WTC11 (cell line): ENCODE results near the gene ARGFX. TPM values are rescaled to one million over a fixed set of nuclear protein-coding genes. Genes with fewer than 3 reads are reported as not detected.

Source experiments
- ATAC-seq: fragments of 200-7000 bp; cut with Tn5 transposase; 2 replicates; pipeline ENCODE4 v1.10.0; 2021; ENCODE audit warnings: mild to moderate bottlenecking, moderate library complexity
- CTCF ChIA-PET: fragments of 300-600 bp; sonication (Branson Sonifier 250); formaldehyde crosslinking; loops from one replicate; lab custom pipeline; 2021; ENCODE audit warnings: antibody characterized with exemption; lab: Charles Lee
- POLR2A ChIA-PET: fragments of 350-600 bp; sonication (Branson Sonifier 250); formaldehyde crosslinking; loops from one replicate; lab custom pipeline; 2021; ENCODE audit warnings: antibody characterized with exemption; lab: Charles Lee
- DNase-seq: peaks from one replicate; pipeline ENCODE4 v3.0.0; 2021; ENCODE audit warnings: low spot score
- H3K27ac Mint-ChIP-seq: 2 replicates; pipeline ENCODE4 v1.8.0; 2021; ENCODE audit warnings: mixed read lengths
- H3K27me3 Mint-ChIP-seq: 2 replicates; pipeline ENCODE4 v1.8.0; 2021; ENCODE audit warnings: low read depth, mild to moderate bottlenecking, moderate library complexity, mixed read lengths
- H3K36me3 Mint-ChIP-seq: 2 replicates; pipeline ENCODE4 v1.8.0; 2021; ENCODE audit warnings: mixed read lengths
- H3K4me1 Mint-ChIP-seq: 2 replicates; pipeline ENCODE4 v1.8.0; 2022; ENCODE audit warnings: mixed read lengths
- H3K4me3 Mint-ChIP-seq: 2 replicates; pipeline ENCODE4 v1.8.0; 2021; ENCODE audit warnings: mild to moderate bottlenecking, moderate library complexity, mixed read lengths
- H3K9me3 Mint-ChIP-seq: 2 replicates; pipeline ENCODE4 v1.8.0; 2021; ENCODE audit warnings: mixed read lengths
- ATF3 ChIP-seq: sonication (generic); formaldehyde crosslinking; conservative IDR thresholded peaks from 2 replicates; pipeline ENCODE4 v1.8.1; 2022; ENCODE audit warnings: mild to moderate bottlenecking, missing genetic modification reagents
- ATF6 ChIP-seq: sonication (generic); formaldehyde crosslinking; IDR thresholded peaks from 2 replicates; pipeline ENCODE4 v1.8.1; 2023; ENCODE audit warnings: mild to moderate bottlenecking, missing genetic modification reagents
- E2F4 ChIP-seq: sonication (generic); formaldehyde crosslinking; IDR thresholded peaks from 2 replicates; pipeline ENCODE4 v1.8.1; 2022; ENCODE audit warnings: low read depth, mild to moderate bottlenecking, moderate library complexity, missing genetic modification reagents, borderline replicate concordance
- EMX1 ChIP-seq: fragments of 250-450 bp; sonication (Bioruptor Pico); IDR thresholded peaks from 2 replicates; pipeline ENCODE4 v1.8.0; 2021; ENCODE audit warnings: mild to moderate bottlenecking
- FOXP1 ChIP-seq: sonication (generic); formaldehyde crosslinking; IDR thresholded peaks from 2 replicates; pipeline ENCODE4 v1.8.0; 2022; ENCODE audit warnings: missing genetic modification reagents, mild to moderate bottlenecking, moderate library complexity, borderline replicate concordance
- FOXP4 ChIP-seq: sonication (generic); formaldehyde crosslinking; IDR thresholded peaks from 2 replicates; pipeline ENCODE4 v1.8.0; 2022; ENCODE audit warnings: mild to moderate bottlenecking, missing genetic modification reagents
- MAX ChIP-seq: sonication (generic); formaldehyde crosslinking; IDR thresholded peaks from 2 replicates; pipeline ENCODE4 v1.8.0; 2022; ENCODE audit warnings: mild to moderate bottlenecking, missing genetic modification reagents
- MLX ChIP-seq: sonication (generic); formaldehyde crosslinking; IDR thresholded peaks from 2 replicates; pipeline ENCODE4 v1.8.1; 2023; ENCODE audit warnings: mild to moderate bottlenecking, missing genetic modification reagents, moderate library complexity
- NFYB ChIP-seq: sonication (generic); formaldehyde crosslinking; conservative IDR thresholded peaks from 2 replicates; pipeline ENCODE4 v1.8.0; 2022; ENCODE audit warnings: low read depth, missing genetic modification reagents
- NR2C2 ChIP-seq: sonication (generic); formaldehyde crosslinking; IDR thresholded peaks from 2 replicates; pipeline ENCODE4 v1.8.0; 2022; ENCODE audit warnings: mild to moderate bottlenecking, missing genetic modification reagents
- NR3C1 ChIP-seq: sonication (generic); formaldehyde crosslinking; conservative IDR thresholded peaks from 2 replicates; pipeline ENCODE4 v1.8.1; 2023; ENCODE audit warnings: low read depth, mild to moderate bottlenecking, missing genetic modification reagents
- PREB ChIP-seq: sonication (generic); formaldehyde crosslinking; IDR thresholded peaks from 2 replicates; pipeline ENCODE4 v1.8.1; 2022; ENCODE audit warnings: mild to moderate bottlenecking, missing genetic modification reagents, moderate library complexity, borderline replicate concordance
- PRRX2 ChIP-seq: fragments of 250-450 bp; sonication (Bioruptor Pico); IDR thresholded peaks from 2 replicates; pipeline ENCODE4 v1.8.0; 2021; ENCODE audit warnings: mild to moderate bottlenecking
- RORB ChIP-seq: fragments of 250-450 bp; sonication (Bioruptor Pico); IDR thresholded peaks from 2 replicates; pipeline ENCODE4 v1.9.0; 2021; ENCODE audit warnings: mild to moderate bottlenecking
- SMAD3 ChIP-seq: sonication (generic); formaldehyde crosslinking; IDR thresholded peaks from 2 replicates; pipeline ENCODE4 v1.8.0; 2022; ENCODE audit warnings: missing genetic modification reagents, mild to moderate bottlenecking, borderline replicate concordance
- SMAD4 ChIP-seq: sonication (generic); formaldehyde crosslinking; IDR thresholded peaks from 2 replicates; pipeline ENCODE4 v1.8.0; 2022; ENCODE audit warnings: mild to moderate bottlenecking, missing genetic modification reagents
- TEAD4 ChIP-seq: sonication (generic); formaldehyde crosslinking; IDR thresholded peaks from 2 replicates; pipeline ENCODE4 v1.8.0; 2022; ENCODE audit warnings: mild to moderate bottlenecking, missing genetic modification reagents
- TP53 ChIP-seq: sonication (generic); formaldehyde crosslinking; IDR thresholded peaks from 2 replicates; pipeline ENCODE4 v1.8.1; 2023; ENCODE audit warnings: mild to moderate bottlenecking, missing genetic modification reagents
- ZNF232 ChIP-seq: sonication (generic); formaldehyde crosslinking; IDR thresholded peaks from 2 replicates; pipeline ENCODE4 v1.8.0; 2022; ENCODE audit warnings: mild to moderate bottlenecking, missing genetic modification reagents
- ZNF281 ChIP-seq: sonication (generic); formaldehyde crosslinking; IDR thresholded peaks from 2 replicates; pipeline ENCODE4 v1.8.0; 2023; ENCODE audit warnings: mild to moderate bottlenecking, missing genetic modification reagents
- ZNF396 ChIP-seq: fragments of 250-450 bp; sonication (Bioruptor Pico); IDR thresholded peaks from 2 replicates; pipeline ENCODE4 v1.8.0; 2021; ENCODE audit warnings: mild to moderate bottlenecking, moderate library complexity, borderline replicate concordance
- ZNF423 ChIP-seq: fragments of 250-450 bp; sonication (Bioruptor Pico); IDR thresholded peaks from 2 replicates; pipeline ENCODE4 v2.1.2; 2022; ENCODE audit warnings: mild to moderate bottlenecking, moderate library complexity
- total RNA-seq: library from RNA; stranded (reverse); gene quantifications from 3 replicates; pipeline ENCODE4 v1.2.3, GENCODE V29; 2021

ARGFX gene
- total RNA-seq, 1 experiment from 2014 or later, result not detected

- no peak for TF ChIP-seq ATF6 (CRISPR knock-in tag)
- TF ChIP-seq FOXP1 (CRISPR knock-in tag), result no peak
Measured at GRCh38 chr3:121529308-121529707, 38.4 kb upstream of the ARGFX start (continued).

GRCh38 chr3:121531269-121531668, 36.5 kb upstream of the ARGFX start:
- H3K4me1 Mint-ChIP-seq, result no peaks in the 10 kb centered on the region
- no peak overlapping the region for H3K27ac Mint-ChIP-seq
- no peaks in the 10 kb centered on the region for H3K9me3 Mint-ChIP-seq
- TF ChIP-seq PRRX2 (no peak), ZNF281 (CRISPR knock-in tag) (no peak), NR3C1 (CRISPR knock-in tag) (no peak), NR2C2 (CRISPR knock-in tag) (no peak), FOXP4 (CRISPR knock-in tag) (no peak), TP53 (no peak), PREB (no peak)
- H3K36me3 Mint-ChIP-seq, result peaks cover 56% of the 10 kb centered on the region
- CTCF ChIA-PET, result no interaction called here
- POLR2A ChIA-PET, result no interaction called here
- no peak overlapping the region for H3K4me3 Mint-ChIP-seq
- DNase-seq (no peak), ATAC-seq (no peak)
- H3K27me3 Mint-ChIP-seq, result no peaks in the 10 kb centered on the region

GRCh38 chr3:121542924-121543323, 24.8 kb upstream of the ARGFX start:
- no peak for TF ChIP-seq SMAD4 (CRISPR knock-in tag)
- no peak for TF ChIP-seq E2F4 (CRISPR knock-in tag)
- TF ChIP-seq EMX1 (CRISPR knock-in tag), result no peak
- TF ChIP-seq ZNF232 (CRISPR knock-in tag), result no peak
- TF ChIP-seq ZNF396 (CRISPR knock-in tag), result no peak
- no peak for TF ChIP-seq SMAD3 (CRISPR knock-in tag)
- TF ChIP-seq RORB (CRISPR knock-in tag), result no peak
- no peak for TF ChIP-seq MLX (CRISPR knock-in tag)
- TF ChIP-seq NFYB, result no peak
- TF ChIP-seq MAX, result no peak
- no peak for TF ChIP-seq ZNF423 (CRISPR knock-in tag)
- TF ChIP-seq ATF3 (CRISPR knock-in tag), result no peak
- no peak for TF ChIP-seq TP53
- no peak for TF ChIP-seq TEAD4 (CRISPR knock-in tag)
- H3K9me3 Mint-ChIP-seq, result no peaks in the 10 kb centered on the region
- ChIA-PET POLR2A (no interaction called here), CTCF (no interaction called here)
- peaks cover 31% of the 10 kb centered on the region for H3K36me3 Mint-ChIP-seq
- peaks cover 12% of the 10 kb centered on the region for H3K4me1 Mint-ChIP-seq
- ATAC-seq (no peak), DNase-seq (no peak)
- no peak overlapping the region for H3K27ac Mint-ChIP-seq
- H3K4me3 Mint-ChIP-seq, result no peak overlapping the region
- no peaks in the 10 kb centered on the region for H3K27me3 Mint-ChIP-seq
